Measurements from ENCODE around the gene CYP11A1.

DNA sequence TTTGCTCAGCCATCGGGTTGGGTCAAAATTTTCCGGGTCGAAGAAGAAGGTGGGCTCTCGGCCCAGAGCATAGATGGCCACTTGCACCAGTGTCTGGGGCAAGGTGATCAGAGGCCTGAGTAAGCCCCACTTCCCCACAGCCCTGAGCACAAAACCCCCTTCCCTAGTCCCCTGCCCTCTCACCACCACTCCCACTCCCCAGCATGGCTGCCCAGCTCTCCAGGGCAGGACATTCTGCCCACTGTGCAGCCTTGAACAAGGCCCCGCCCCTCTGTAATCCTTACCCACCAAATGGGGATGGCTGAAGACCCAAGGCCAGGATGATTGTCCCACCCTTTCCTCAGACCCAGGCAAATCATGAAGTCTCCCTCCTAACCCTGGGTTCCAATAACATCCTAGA is 28.8 kb downstream of the CYP11A1 start:
- TF ChIP-seq, protein P1, sequence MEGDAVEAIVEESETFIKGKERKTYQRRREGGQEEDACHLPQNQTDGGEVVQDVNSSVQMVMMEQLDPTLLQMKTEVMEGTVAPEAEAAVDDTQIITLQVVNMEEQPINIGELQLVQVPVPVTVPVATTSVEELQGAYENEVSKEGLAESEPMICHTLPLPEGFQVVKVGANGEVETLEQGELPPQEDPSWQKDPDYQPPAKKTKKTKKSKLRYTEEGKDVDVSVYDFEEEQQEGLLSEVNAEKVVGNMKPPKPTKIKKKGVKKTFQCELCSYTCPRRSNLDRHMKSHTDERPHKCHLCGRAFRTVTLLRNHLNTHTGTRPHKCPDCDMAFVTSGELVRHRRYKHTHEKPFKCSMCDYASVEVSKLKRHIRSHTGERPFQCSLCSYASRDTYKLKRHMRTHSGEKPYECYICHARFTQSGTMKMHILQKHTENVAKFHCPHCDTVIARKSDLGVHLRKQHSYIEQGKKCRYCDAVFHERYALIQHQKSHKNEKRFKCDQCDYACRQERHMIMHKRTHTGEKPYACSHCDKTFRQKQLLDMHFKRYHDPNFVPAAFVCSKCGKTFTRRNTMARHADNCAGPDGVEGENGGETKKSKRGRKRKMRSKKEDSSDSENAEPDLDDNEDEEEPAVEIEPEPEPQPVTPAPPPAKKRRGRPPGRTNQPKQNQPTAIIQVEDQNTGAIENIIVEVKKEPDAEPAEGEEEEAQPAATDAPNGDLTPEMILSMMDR (IDR thresholded peaks at IDR 0.05) = no peak
- no peak for TF ChIP-seq POLR2A (IDR thresholded peaks at IDR 0.05)
